Hypothalamus (tissue), 51 donors: ENCODE measurements around the gene GHRHR.

Source experiments
- DNase-seq, 51 donors: peaks; one replicate each; lab custom pipeline; 2025; lab: John Stamatoyannopoulos, UW

Gene GHRHR

GRCh38 chr7:30965372-30965771, 1.6 kb downstream of the GHRHR start:
- peak in 1 of 51 donors; percentile 20 for DNase-seq

- no peak for DNase-seq
Measured at GRCh38 chr7:30965883-30966282, 2.1 kb downstream of the GHRHR start.

- no peak for DNase-seq
Measured at GRCh38 chr7:30968294-30968693, 4.5 kb downstream of the GHRHR start.

DNA sequence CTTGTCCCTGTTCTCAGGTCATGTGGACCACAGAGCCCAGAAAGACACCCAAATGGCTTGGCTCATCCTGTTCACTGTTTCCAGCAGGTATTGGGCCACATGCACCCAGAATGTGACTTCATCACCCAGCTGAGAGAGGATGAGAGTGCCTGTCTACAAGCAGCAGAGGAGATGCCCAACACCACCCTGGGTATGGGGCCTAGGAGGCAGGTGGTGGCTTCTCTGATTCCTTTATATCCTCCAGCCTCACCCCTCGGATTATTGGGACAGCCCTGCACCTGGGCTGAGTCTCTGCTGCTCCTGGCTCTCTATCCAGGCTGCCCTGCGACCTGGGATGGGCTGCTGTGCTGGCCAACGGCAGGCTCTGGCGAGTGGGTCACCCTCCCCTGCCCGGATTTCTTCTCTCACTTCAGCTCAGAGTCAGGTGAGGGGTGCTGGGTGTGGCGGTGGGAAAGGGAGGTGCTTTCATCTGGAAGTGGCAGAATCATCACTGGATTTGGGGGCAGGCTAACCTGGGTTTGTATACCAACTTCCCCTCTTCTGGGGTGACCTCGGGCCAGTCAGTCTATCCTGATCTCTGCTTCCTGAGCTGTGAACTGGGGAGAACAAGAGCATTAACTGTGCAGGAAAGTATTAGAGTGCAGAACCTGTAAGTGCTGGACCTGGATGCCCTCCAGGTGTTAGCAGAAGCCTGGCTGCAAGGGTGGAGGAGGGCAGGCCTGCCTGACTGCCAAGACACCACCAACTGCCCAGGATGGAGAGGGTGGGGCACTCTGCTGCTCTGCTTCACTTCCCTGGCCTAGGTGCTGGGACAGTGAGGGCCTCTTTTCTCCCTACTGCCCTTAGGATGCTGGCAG, 5.2 kb downstream of the GHRHR start:
- no peak for DNase-seq

DNA sequence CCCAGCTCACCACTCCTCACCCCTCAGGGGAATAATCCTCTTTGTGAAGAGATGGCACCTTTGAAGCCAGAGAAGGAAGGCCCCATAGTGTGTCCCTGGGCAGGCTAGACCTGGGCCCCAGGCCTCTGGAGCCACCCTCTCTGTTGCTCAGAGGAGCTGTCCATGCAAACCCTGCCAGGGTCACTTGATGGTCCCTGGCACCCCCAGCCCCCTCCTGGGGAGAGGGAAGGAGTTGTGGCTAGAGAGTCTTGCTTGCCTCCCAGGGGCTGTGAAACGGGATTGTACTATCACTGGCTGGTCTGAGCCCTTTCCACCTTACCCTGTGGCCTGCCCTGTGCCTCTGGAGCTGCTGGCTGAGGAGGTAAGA, 5.8 kb downstream of the GHRHR start:
- DNase-seq: no peak

- no peak for DNase-seq
Measured at GRCh38 chr7:30970074-30970473, 6.3 kb downstream of the GHRHR start.

GRCh38 chr7:30970594-30971094, 6.9 kb downstream of the GHRHR start:
- no peak for DNase-seq

- no peak for DNase-seq
Measured at GRCh38 chr7:30971440-30971839, 7.7 kb downstream of the GHRHR start.

DNA sequence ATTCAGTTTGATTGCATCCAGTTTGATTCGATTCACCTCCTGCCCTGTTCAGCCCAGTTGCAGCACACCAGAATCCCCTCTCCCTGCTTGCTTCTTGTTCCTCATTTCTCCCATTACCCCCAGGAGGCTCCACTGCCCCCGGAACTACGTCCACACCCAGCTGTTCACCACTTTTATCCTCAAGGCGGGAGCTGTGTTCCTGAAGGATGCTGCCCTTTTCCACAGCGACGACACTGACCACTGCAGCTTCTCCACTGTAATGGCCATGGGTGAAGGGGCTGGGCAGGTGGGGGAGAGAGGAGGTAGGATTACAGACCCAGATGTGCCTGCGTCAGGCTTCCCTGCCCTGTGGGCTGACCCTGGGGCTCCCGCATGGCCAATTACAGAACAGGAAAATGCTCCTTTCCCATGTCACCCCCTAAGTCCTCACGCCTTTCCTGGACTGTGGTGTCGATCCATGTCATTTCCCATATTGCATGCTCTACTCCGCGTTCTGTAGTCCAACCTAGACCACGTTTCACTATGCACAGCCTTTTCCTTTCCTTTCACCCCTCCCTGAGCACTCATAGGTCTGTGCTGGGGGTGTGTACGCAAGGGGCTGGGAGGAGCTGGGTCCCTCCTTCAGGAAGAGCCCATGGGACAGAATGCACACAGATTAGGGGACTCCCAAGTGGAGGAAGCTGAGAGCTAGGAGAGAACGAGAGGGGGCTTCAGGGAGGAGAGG, 8.2 kb downstream of the GHRHR start:
- no peak for DNase-seq

GRCh38 chr7:30973292-30973691, 9.5 kb downstream of the GHRHR start:
- DNase-seq: no peak

GRCh38 chr7:30973791-30974604, 10.2 kb downstream of the GHRHR start:
- no peak for DNase-seq

DNA sequence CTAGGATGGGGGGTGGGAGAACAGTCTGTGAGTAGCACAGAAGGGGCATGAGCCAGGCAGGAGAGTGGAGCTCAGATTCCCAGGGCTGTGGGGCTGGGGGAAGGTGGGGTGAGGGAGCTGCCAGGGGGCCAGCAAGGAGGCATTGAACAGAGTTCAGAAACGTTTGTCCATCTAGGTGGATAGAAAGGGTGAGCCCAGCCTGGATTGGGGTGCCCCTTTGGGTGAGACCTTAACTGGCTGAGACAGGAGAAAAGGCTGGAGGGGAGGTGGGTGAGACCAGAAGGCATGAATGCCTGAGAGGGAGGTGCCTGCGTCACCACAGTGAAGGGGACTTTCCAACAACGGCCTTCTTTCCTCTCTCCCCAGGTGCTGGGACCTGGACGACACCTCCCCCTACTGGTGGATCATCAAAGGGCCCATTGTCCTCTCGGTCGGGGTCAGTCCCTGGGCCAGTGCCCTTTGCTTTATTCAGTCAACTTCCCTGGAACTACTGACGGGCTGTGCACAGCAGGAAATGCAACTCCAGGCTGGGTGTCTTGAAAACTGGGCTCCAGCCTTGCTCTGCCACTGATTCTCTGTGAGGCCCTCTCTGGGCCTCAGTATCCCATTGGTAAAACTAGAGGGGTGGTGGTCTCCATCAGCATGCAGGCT, 11.0 kb downstream of the GHRHR start:
- DNase-seq: peak in 5 of 51 donors; percentile 13 to 26 (median 16)

- no peak for DNase-seq
Measured at GRCh38 chr7:30975256-30975899, 11.6 kb downstream of the GHRHR start.

DNA sequence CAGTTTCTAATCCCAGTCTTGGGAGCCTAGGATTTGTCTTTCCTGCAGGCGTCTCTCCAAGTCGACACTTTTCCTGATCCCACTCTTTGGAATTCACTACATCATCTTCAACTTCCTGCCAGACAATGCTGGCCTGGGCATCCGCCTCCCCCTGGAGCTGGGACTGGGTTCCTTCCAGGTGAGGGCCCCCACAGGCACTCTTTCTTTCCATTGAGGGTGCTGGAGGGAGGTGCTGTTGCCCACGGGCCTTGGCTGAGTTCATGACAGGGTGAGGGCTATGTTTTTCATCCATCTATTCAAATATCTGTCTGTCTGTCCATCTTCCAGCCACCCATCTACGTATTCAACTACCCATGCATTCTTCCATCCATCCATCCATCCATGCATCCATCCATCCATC, 12.6 kb downstream of the GHRHR start:
- DNase-seq: no peak

DNA sequence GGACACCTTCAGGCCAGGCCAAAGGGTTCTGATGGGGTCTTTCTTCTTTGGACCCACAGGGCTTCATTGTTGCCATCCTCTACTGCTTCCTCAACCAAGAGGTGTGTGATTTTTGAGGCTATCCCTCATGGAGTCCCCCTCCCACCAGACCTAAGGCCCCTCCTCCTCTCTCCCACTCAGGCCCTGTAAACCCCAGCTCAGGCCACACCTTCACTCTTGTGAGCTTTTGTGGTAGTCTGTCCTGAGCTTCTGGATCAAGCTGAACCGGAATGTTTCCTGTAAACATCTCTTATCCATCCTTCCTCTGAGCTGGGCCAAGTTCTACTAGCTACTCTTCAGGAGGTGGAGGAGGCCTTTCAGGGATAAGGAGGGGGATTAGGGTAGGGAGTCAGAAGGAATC, 13.5 kb downstream of the GHRHR start:
- DNase-seq: no peak

DNA sequence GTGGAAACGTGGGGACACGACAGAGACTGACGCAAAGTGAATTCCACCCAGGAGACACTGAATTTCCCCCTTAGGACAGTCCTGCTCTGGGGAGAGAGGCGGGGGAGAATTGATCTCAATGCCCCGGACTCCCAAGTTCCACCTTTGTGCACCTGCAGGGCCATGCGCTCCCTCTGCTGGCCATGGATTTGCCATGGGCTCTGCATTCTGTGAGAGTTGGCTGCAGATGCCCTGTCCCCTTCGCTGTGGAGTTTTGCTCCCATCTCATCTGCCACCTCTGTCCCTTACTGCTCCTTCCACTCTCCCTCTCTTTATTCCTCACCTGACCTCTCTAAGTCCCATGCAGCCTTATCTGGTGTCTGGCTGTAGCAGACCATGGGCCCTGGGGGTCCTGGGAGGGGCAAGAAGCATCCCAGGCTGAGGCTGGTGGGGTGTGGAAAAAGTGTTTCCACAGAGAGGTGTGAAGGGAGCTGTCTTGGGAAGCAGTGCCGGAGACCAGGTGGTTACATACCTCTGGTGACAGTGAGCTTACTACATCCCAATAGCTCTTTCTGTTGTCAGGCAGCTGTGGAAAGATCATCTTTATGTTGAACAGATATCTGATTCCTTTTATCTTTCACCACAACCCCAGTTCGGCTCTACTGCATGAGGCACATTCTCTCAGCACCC, 14.3 kb downstream of the GHRHR start:
- DNase-seq: no peak

DNA sequence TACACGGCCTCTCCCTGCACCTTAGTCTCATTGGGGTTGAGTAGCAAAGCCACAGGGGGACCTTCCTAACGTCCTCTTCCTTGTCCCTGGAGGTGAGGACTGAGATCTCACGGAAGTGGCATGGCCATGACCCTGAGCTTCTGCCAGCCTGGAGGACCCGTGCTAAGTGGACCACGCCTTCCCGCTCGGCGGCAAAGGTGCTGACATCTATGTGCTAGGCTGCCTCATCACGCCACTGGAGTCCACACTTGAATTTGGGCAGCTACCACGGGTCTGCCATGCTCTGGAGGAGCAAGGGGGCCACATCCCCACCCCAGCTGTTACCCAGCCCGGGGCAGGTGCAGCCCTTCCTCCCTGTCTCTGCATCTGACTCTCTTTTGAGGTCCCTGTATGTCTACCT, 15.3 kb downstream of the GHRHR start:
- no peak for DNase-seq

GRCh38 chr7:30980194-30980593, 16.4 kb downstream of the GHRHR start:
- no peak for DNase-seq

DNA sequence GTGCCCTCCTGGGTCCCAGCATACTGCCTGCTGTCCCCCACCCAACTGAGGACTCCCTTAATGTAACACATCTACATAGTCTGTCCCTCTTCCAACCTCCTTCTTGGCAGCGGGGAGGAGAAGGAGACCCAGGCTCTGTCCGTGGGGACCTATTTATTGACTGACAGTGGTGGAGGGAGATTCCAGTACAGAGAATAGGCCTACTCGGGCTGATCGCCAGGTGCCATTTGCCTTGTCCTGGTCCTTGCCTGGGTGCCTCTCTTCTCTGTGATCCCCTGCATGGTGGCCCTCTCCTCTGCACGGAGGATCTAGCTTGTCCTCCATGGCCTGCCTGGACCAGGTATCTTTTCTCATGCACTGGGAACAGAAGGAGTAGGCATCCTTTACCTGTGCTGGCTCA, 17.0 kb downstream of the GHRHR start:
- DNase-seq: no peak
